GF-D8 (cell line): ENCODE measurements around the gene CLDN14.

ENCODE experiments used
- DNase-seq: peaks from one replicate; lab custom pipeline; 2025; lab: John Stamatoyannopoulos, UW

CLDN14 gene

GRCh38 chr21:36433059-36433709 is 46.7 kb downstream of the CLDN14 start:
- no peak for DNase-seq

- DNase-seq, result no peak
Observed at GRCh38 chr21:36431252-36431651, 48.7 kb downstream of the CLDN14 start.

- no peak for DNase-seq
Observed at GRCh38 chr21:36430841-36431240, 49.1 kb downstream of the CLDN14 start.

GRCh38 chr21:36429947-36430546 is 49.9 kb downstream of the CLDN14 start:
- DNase-seq, result peak; percentile 63

GRCh38 chr21:36428761-36429432 is 51.0 kb downstream of the CLDN14 start:
- no peak for DNase-seq

GRCh38 chr21:36427502-36427901 is 52.4 kb downstream of the CLDN14 start:
- no peak for DNase-seq

- no peak for DNase-seq
Observed at GRCh38 chr21:36425286-36425685, 54.6 kb downstream of the CLDN14 start.

GRCh38 chr21:36424592-36424991 is 55.3 kb downstream of the CLDN14 start:
- no peak for DNase-seq

GRCh38 chr21:36423771-36424433 is 56.0 kb downstream of the CLDN14 start:
- DNase-seq, result no peak

- DNase-seq, result no peak
Observed at GRCh38 chr21:36422279-36423098, 57.4 kb downstream of the CLDN14 start.

GRCh38 chr21:36420571-36421339 is 59.2 kb downstream of the CLDN14 start:
- DNase-seq, result no peak

GRCh38 chr21:36419996-36420395 is 59.9 kb downstream of the CLDN14 start:
- DNase-seq, result peak; percentile 32

- no peak for DNase-seq
Observed at GRCh38 chr21:36419241-36419640, 60.7 kb downstream of the CLDN14 start.

GRCh38 chr21:36415375-36415774 is 64.5 kb downstream of the CLDN14 start:
- no peak for DNase-seq

- DNase-seq, result no peak
Observed at GRCh38 chr21:36412916-36413315, 67.0 kb downstream of the CLDN14 start.

GRCh38 chr21:36411301-36411700 is 68.6 kb downstream of the CLDN14 start:
- DNase-seq, result no peak
